ENCODE data around the gene ST3GAL3. TPM values are rescaled to one million over a fixed set of nuclear protein-coding genes. Genes with fewer than 3 reads are reported as not detected.

Gene ST3GAL3
- total and polyA plus RNA-seq, 2 of the 13 experiments (the other 11 are each of a cell fraction or from before 2014, with no cell fraction given): 5.1 to 8.1 TPM

- TF ChIP-seq, protein P1, sequence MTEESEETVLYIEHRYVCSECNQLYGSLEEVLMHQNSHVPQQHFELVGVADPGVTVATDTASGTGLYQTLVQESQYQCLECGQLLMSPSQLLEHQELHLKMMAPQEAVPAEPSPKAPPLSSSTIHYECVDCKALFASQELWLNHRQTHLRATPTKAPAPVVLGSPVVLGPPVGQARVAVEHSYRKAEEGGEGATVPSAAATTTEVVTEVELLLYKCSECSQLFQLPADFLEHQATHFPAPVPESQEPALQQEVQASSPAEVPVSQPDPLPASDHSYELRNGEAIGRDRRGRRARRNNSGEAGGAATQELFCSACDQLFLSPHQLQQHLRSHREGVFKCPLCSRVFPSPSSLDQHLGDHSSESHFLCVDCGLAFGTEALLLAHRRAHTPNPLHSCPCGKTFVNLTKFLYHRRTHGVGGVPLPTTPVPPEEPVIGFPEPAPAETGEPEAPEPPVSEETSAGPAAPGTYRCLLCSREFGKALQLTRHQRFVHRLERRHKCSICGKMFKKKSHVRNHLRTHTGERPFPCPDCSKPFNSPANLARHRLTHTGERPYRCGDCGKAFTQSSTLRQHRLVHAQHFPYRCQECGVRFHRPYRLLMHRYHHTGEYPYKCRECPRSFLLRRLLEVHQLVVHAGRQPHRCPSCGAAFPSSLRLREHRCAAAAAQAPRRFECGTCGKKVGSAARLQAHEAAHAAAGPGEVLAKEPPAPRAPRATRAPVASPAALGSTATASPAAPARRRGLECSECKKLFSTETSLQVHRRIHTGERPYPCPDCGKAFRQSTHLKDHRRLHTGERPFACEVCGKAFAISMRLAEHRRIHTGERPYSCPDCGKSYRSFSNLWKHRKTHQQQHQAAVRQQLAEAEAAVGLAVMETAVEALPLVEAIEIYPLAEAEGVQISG (CRISPR knock-in tag; IDR thresholded peaks at IDR 0.05): peak; percentile 92
- TF ChIP-seq THYN1 (CRISPR knock-in tag; IDR thresholded peaks at IDR 0.05; ENCODE audit: borderline replicate concordance, low read depth) (no peak), NAIF1 (CRISPR knock-in tag; IDR thresholded peaks at IDR 0.05; ENCODE audit: borderline replicate concordance) (no peak; the same call in none of the 2 replicates), ZNF788 (CRISPR knock-in tag; IDR thresholded peaks at IDR 0.05; ENCODE audit: borderline replicate concordance) (peak; percentile 95), ARNT (IDR thresholded peaks at IDR 0.05) (no peak), PPARG (CRISPR knock-in tag; conservative IDR thresholded peaks at IDR 0.05) (peak; percentile 23; the same call in 1 of the 2 replicates), ZNF142 (CRISPR knock-in tag; IDR thresholded peaks at IDR 0.05) (peak; percentile 45; the same call in 1 of the 2 replicates), MEF2D (CRISPR knock-in tag; IDR thresholded peaks at IDR 0.05) (0 out of 2 replicates have a peak, but pooled peaks have one; percentile 57), EHMT2 (IDR thresholded peaks at IDR 0.05; ENCODE audit: borderline replicate concordance, low read depth, low read length) (no peak), ZNF75D (CRISPR knock-in tag; IDR thresholded peaks at IDR 0.05; ENCODE audit: borderline replicate concordance) (no peak)
- TF ChIP-seq, protein P2, sequence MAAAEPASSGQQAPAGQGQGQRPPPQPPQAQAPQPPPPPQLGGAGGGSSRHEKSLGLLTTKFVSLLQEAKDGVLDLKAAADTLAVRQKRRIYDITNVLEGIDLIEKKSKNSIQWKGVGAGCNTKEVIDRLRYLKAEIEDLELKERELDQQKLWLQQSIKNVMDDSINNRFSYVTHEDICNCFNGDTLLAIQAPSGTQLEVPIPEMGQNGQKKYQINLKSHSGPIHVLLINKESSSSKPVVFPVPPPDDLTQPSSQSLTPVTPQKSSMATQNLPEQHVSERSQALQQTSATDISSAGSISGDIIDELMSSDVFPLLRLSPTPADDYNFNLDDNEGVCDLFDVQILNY (CRISPR knock-in tag; conservative IDR thresholded peaks at IDR 0.05): peak; percentile 15; the same call in 1 of the 2 replicates
These were observed 239.1 kb downstream of the ST3GAL3 start, which contains the start of gene IPO13 (continued) for GRCh38 chr1:43946236-43947060.

Data from HepG2 (cell line).